22Rv1 (cell line): ENCODE results near the gene ANKRD28.

Experiments
- H3K27ac ChIP-seq: fragments of 450-650 bp; 2 replicates; pipeline ENCODE4 v1.5.1; 2017
- ZFX ChIP-seq: fragments of 450-650 bp; IDR thresholded peaks from 2 replicates; pipeline ENCODE4 v1.6.1; 2017; ENCODE audit warnings: antibody characterized with exemption, borderline replicate concordance
- TF ChIP-seq, protein P1 (sequence below): fragments of 450-650 bp; IDR thresholded peaks from 2 replicates; pipeline ENCODE4 v1.5.1; 2017; ENCODE audit warnings: mild to moderate bottlenecking

ANKRD28 gene

DNA sequence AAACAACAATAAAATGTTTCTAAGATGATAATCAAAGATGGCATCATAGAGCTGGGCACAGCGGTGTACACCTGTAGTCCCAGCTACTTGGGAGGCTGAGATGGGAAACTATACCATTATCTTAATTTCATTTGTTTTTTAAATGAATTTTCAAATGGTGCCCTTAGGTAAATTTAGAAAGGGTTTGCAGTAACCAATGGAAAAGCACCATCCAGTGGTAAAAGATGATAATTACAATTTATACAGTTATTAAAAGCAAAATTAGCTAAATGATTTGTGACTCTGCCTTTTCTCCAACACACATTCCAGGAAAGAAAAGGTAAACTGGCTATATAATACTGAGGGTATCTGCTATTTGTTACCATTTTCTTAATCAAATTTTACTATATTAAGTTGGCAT is 14.4 kb upstream of the ANKRD28 start:
- TF ChIP-seq, protein P1, sequence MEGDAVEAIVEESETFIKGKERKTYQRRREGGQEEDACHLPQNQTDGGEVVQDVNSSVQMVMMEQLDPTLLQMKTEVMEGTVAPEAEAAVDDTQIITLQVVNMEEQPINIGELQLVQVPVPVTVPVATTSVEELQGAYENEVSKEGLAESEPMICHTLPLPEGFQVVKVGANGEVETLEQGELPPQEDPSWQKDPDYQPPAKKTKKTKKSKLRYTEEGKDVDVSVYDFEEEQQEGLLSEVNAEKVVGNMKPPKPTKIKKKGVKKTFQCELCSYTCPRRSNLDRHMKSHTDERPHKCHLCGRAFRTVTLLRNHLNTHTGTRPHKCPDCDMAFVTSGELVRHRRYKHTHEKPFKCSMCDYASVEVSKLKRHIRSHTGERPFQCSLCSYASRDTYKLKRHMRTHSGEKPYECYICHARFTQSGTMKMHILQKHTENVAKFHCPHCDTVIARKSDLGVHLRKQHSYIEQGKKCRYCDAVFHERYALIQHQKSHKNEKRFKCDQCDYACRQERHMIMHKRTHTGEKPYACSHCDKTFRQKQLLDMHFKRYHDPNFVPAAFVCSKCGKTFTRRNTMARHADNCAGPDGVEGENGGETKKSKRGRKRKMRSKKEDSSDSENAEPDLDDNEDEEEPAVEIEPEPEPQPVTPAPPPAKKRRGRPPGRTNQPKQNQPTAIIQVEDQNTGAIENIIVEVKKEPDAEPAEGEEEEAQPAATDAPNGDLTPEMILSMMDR = peak; percentile 70
- TF ChIP-seq ZFX = no peak
- no peak overlapping the region for H3K27ac ChIP-seq

DNA sequence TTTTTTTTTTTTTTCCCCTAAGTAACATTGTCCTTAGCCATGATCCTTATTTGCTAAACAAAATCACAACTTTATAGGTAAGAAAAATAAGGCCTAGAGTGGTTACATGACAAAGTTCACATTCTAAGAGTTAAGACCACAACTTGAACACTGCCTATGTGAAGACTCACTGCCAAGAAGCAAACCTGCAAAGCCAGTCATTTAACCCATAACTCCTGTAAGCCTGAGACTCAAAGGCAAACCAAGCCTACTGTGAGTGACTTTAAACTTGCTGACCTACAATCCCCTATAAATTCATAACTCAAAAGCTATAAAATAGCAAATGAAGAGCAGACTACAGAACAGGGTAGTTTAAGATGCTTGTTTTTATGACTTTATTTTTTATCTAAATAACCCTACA is 12.9 kb upstream of the ANKRD28 start:
- no peak overlapping the region for H3K27ac ChIP-seq
- TF ChIP-seq ZFX = no peak
- TF ChIP-seq, protein P1 = no peak

DNA sequence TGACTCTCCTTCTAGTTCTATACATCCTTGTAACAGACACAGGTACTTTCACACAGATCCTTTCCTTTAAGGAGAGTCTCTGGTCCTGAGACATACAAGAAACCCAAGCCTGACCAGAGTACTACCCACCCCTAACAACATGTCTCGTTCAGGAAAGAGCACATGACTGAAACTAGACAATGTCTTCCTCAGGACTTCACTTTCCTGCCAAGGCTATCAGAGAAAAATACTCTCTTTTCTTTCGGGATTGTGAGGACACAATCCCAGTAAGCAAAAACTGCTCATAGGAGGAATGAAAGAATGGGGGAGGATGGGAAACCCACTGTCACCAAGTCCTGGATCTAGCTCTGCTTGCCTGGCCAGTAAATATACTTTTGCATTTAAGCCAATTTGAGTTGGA is 11.5 kb upstream of the ANKRD28 start:
- no peak for TF ChIP-seq ZFX
- TF ChIP-seq, protein P1 = no peak
- H3K27ac ChIP-seq = no peak overlapping the region

DNA sequence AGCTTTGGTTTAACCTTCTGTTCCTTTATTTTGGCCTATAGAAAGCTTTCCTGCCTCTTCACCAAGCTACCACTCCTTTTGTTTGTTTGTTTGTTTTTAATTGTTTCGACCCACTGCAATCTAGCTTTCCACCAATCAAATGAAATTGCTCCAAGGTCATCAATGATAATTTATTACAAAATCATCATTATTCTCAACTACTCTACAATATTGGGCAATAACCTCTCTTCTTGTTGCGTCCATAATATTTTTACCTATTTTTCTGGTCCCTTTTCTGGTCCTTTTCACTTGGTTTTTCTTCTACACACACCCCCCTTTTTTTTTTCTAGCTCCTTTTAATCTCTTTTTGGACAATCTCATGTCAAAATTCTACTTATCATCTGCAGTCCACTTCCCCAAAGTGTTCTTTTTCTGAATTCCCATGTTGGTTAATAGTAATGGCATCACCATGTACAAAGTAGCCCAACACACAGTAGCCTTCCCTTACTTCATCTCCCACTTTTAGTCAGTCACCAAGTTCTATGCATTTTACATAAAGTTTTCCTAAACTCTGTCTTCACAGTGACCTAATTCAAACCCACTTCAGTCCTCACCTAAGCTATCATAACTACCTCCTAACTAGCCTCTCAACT is 11.0 kb upstream of the ANKRD28 start:
- TF ChIP-seq ZFX = no peak
- TF ChIP-seq, protein P1 = no peak
- H3K27ac ChIP-seq = no peak overlapping the region

- H3K27ac ChIP-seq = no peak overlapping the region
- TF ChIP-seq ZFX = no peak
- TF ChIP-seq, protein P1 = no peak
Observed at GRCh38 chr3:15805756-15806266, 8.0 kb upstream of the ANKRD28 start.

GRCh38 chr3:15804553-15805095 is 6.8 kb upstream of the ANKRD28 start:
- no peak overlapping the region for H3K27ac ChIP-seq
- TF ChIP-seq, protein P1 = no peak
- TF ChIP-seq ZFX = no peak

- no peak for TF ChIP-seq ZFX
- TF ChIP-seq, protein P1 = no peak
- no peak overlapping the region for H3K27ac ChIP-seq
Observed at GRCh38 chr3:15803921-15804320, 6.1 kb upstream of the ANKRD28 start.
